GM18867 (cell line): ENCODE data around the gene IGFBPL1.

Source experiments
- ATAC-seq: cut with Tn5 transposase; IDR thresholded peaks from one replicate; pipeline ENCODE4 v1.9.1; 2021; ENCODE audit warnings: mild to moderate bottlenecking, moderate library complexity; ENCODE audit not compliant: unreplicated experiment

Gene IGFBPL1

GRCh38 chr9:38432922-38433510 is 8.8 kb upstream of the IGFBPL1 start:
- no peak for ATAC-seq

GRCh38 chr9:38431116-38431515 is 6.9 kb upstream of the IGFBPL1 start:
- ATAC-seq: no peak

- ATAC-seq: no peak
These were observed 3.8 kb upstream of the IGFBPL1 start for GRCh38 chr9:38428062-38428461.

GRCh38 chr9:38424918-38425317 is 664 bp upstream of the IGFBPL1 start:
- ATAC-seq: no peak

- no peak for ATAC-seq
These were observed 831 bp downstream of the IGFBPL1 start for GRCh38 chr9:38423273-38423972.

GRCh38 chr9:38422555-38423260 is 1.5 kb downstream of the IGFBPL1 start:
- no peak for ATAC-seq

GRCh38 chr9:38421498-38422211 is 2.6 kb downstream of the IGFBPL1 start:
- ATAC-seq: no peak

GRCh38 chr9:38419181-38419580 is 5.1 kb downstream of the IGFBPL1 start:
- ATAC-seq: no peak

GRCh38 chr9:38418366-38418765 is 5.9 kb downstream of the IGFBPL1 start:
- ATAC-seq: no peak

- peak; percentile 55 for ATAC-seq
These were observed 7.0 kb downstream of the IGFBPL1 start for GRCh38 chr9:38417003-38417945.

GRCh38 chr9:38416461-38416860 is 7.8 kb downstream of the IGFBPL1 start:
- no peak for ATAC-seq

GRCh38 chr9:38415856-38416255 is 8.4 kb downstream of the IGFBPL1 start:
- ATAC-seq: no peak

- no peak for ATAC-seq
These were observed 10.1 kb downstream of the IGFBPL1 start for GRCh38 chr9:38414040-38414723.

GRCh38 chr9:38413283-38413682 is 11.0 kb downstream of the IGFBPL1 start:
- ATAC-seq: peak; percentile 48

GRCh38 chr9:38412751-38413150 is 11.5 kb downstream of the IGFBPL1 start:
- ATAC-seq: no peak

GRCh38 chr9:38408719-38409118 is 15.5 kb downstream of the IGFBPL1 start:
- ATAC-seq: peak; percentile 61

GRCh38 chr9:38406476-38407186 is 17.6 kb downstream of the IGFBPL1 start:
- no peak for ATAC-seq

GRCh38 chr9:38405785-38406184 is 18.5 kb downstream of the IGFBPL1 start:
- no peak for ATAC-seq

GRCh38 chr9:38404314-38404713 is 19.9 kb downstream of the IGFBPL1 start:
- no peak for ATAC-seq
